ENCODE results near the gene COL16A1. TPM values are rescaled to one million over a fixed set of nuclear protein-coding genes. Genes with fewer than 3 reads are reported as not detected.
A peak's percentile ranks its signal among the peaks of the same experiment; 100 is the strongest.

COL16A1 gene
- total RNA-seq, 1 experiment from 2014 or later, result 6.2 TPM

DNA sequence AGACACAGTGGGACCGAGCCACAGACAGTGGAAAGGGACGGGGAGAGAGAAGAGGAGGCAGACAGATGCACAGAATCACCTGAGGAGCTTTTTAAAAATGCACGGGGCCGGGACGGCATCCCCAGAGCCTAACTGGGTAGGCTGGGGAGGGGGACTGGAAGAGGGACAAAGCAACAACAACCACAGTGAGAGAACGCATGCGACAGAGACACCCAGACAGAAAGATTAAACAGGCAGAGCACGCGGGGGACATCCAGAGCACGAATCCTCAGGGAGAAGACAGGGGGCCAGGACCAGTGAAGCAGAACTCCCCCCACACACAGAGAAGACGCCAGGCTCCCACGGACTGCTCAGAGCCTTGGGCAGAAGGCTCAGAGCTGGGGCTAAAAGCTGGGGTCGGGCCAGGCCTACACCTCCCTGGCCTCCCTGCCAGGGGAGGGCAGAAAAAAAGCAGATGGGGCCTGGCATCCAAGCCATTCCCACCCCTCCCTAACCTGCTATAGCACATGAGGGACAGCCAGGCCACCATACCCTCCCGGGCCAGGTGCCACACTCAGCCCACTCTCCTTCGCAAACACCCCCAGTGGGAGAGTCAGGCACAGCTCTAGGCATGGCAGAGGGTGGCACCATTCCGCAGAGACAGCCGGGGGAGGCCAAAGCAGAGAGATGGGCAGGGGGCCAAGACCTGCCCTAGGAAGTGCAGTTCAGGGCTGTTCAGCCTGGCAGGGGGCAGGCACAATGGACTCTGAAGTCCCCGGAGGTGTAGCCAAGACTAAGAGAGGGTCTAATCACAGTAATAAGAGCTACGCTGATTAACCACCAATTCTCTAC is 29.8 kb upstream of the COL16A1 start:
- peaks cover 0 to 10% of the 10 kb centered on the region in 2 experiments; a peak in 2 of 4 replicates for H3K4me1 Mint-ChIP-seq

More for the DNA sequence above, 29.8 kb upstream of the COL16A1 start:
- H2AFZ ChIP-seq (ENCODE audit: low read length), result no peak overlapping the region
- no peak overlapping the region for H3K23ac ChIP-seq (ENCODE audit: insufficient read length, low read depth, low read length)
- no peak overlapping the region for H2BK20ac ChIP-seq (ENCODE audit: low read depth, low read length, poor library complexity, severe bottlenecking)
- no peak overlapping the region for H3T11ph ChIP-seq (ENCODE audit: low read length)
- no peak overlapping the region for H4K8ac ChIP-seq (replicated peaks; ENCODE audit: insufficient read length, low read depth, low read length)
- no peaks in the 10 kb centered on the region for H3K79me2 ChIP-seq (ENCODE audit: insufficient read depth, low read length)
- H4K20me1 ChIP-seq (ENCODE audit: control insufficient read depth, insufficient read depth, insufficient read length), result no peaks in the 10 kb centered on the region
- no peak overlapping the region for H3K4me3 Mint-ChIP-seq
- H3K27me3 ChIP-seq (ENCODE audit: insufficient read depth, low read length), result no peaks in the 10 kb centered on the region
- H3K27ac ChIP-seq (ENCODE audit: insufficient read length, low read depth, low read length), result no peak overlapping the region
- H3K14ac ChIP-seq (ENCODE audit: insufficient read depth, low read length), result no peak overlapping the region
- peak overlapping the region; percentile 4 to 79 (median 78); a peak in 6 of 7 replicates for H3K27ac Mint-ChIP-seq
- H2BK120ac ChIP-seq (ENCODE audit: low read depth, low read length, poor library complexity, severe bottlenecking), result no peak overlapping the region
- no peak overlapping the region for H3K4ac ChIP-seq (ENCODE audit: low read depth, low read length)
- H3K9ac ChIP-seq (ENCODE audit: extremely low read depth, insufficient read length, low read length), result no peak overlapping the region
- no peak overlapping the region for H2BK12ac ChIP-seq (ENCODE audit: insufficient read length, low read depth, low read length)
- H2BK5ac ChIP-seq (ENCODE audit: insufficient read length, low read length), result no peak overlapping the region
- H3K9me3 ChIP-seq (ENCODE audit: control insufficient read depth, low read depth, low read length), result no peaks in the 10 kb centered on the region
- H3K36me3 Mint-ChIP-seq (ENCODE audit: insufficient read depth in 1 of 3, low read depth in 3 of 3), result no peaks in the 10 kb centered on the region; a peak in 2 of 7 replicates
- no peak overlapping the region for H2AK5ac ChIP-seq (ENCODE audit: insufficient read length, low read length)
- no peak overlapping the region for H3K4me2 ChIP-seq (ENCODE audit: insufficient read depth, insufficient read length, low read length)
- no peak overlapping the region for H4K91ac ChIP-seq (ENCODE audit: insufficient read length, low read depth, low read length)
- H3K23me2 ChIP-seq (ENCODE audit: insufficient read length, low read depth, low read length, poor library complexity, severe bottlenecking), result no peaks in the 10 kb centered on the region
- H3K18ac ChIP-seq (ENCODE audit: insufficient read length, low read depth, low read length), result no peak overlapping the region
- H3K4me1 ChIP-seq (ENCODE audit: insufficient read depth, low read length), result no peaks in the 10 kb centered on the region
- no peak overlapping the region for H2BK15ac ChIP-seq (ENCODE audit: low read depth, low read length)
- no CpG with 5 or more reads among the region's 19 CpGs for WGBS (ENCODE audit: extremely low coverage, insufficient read length, low lambda C conversion rate)
- no peak overlapping the region for H3K56ac ChIP-seq (ENCODE audit: insufficient read length, low read depth, low read length)
- peaks cover 3% of the 10 kb centered on the region; the same call in 1 of the 2 replicates for H3K27me3 Mint-ChIP-seq (ENCODE audit: low read depth)
- H3K9me3 Mint-ChIP-seq, result no peaks in the 10 kb centered on the region
- DNase-seq, result no peak
- H3K79me1 ChIP-seq (ENCODE audit: insufficient read depth, low read depth, low read length, poor library complexity, severe bottlenecking), result no peaks in the 10 kb centered on the region
- H4K5ac ChIP-seq (ENCODE audit: insufficient read length, low read depth, low read length), result no peak overlapping the region
- TF ChIP-seq, protein P1, sequence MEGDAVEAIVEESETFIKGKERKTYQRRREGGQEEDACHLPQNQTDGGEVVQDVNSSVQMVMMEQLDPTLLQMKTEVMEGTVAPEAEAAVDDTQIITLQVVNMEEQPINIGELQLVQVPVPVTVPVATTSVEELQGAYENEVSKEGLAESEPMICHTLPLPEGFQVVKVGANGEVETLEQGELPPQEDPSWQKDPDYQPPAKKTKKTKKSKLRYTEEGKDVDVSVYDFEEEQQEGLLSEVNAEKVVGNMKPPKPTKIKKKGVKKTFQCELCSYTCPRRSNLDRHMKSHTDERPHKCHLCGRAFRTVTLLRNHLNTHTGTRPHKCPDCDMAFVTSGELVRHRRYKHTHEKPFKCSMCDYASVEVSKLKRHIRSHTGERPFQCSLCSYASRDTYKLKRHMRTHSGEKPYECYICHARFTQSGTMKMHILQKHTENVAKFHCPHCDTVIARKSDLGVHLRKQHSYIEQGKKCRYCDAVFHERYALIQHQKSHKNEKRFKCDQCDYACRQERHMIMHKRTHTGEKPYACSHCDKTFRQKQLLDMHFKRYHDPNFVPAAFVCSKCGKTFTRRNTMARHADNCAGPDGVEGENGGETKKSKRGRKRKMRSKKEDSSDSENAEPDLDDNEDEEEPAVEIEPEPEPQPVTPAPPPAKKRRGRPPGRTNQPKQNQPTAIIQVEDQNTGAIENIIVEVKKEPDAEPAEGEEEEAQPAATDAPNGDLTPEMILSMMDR (conservative IDR thresholded peaks at IDR 0.05), result no peak

All from H9 (cell line).